Measurements from ENCODE around the gene NCOR1. TPM values are rescaled to one million over a fixed set of nuclear protein-coding genes. Genes with fewer than 3 reads are reported as not detected.

The NCOR1 gene
- total RNA-seq, 1 donor from 2014 or later = 96.1 TPM

Other genes with a start within 250 kb of the NCOR1 start
- 15.7 and 17.8 TPM in 2 replicates for gene ZSWIM7, start 215.8 kb downstream of the NCOR1 start, total RNA-seq
- 47.2 and 60.4 TPM in 2 replicates for gene TTC19, start 215.7 kb downstream of the NCOR1 start, total RNA-seq
- gene PIGL, start 1.7 kb upstream of the NCOR1 start, total RNA-seq = 8.7 and 18.4 TPM in 2 replicates
- gene CENPV, start 137.9 kb upstream of the NCOR1 start, total RNA-seq = 14.8 and 51.0 TPM in 2 replicates
- 2,277 and 2,435 TPM in 2 replicates for gene UBB, start 165.6 kb upstream of the NCOR1 start, total RNA-seq
- 10.4 and 24.3 TPM in 2 replicates for gene TRPV2, start 200.0 kb upstream of the NCOR1 start, total RNA-seq

Data from pulmonary artery endothelial cell (primary cell).